HG02623 (cell line): ENCODE results near the gene NF2.
"Not testable (repeated sequence)": the region's sequence is repeated elsewhere in the genome, so short reads cannot be mapped to it uniquely, and the experiment has no call there.

Source experiments
- ATAC-seq: cut with Tn5 transposase; IDR thresholded peaks from one replicate; pipeline ENCODE4 v1.9.1; 2021; ENCODE audit warnings: moderate library complexity; ENCODE audit not compliant: unreplicated experiment

The NF2 gene

GRCh38 chr22:29603358-29604075, at the start of gene NF2:
Gene NF2 (plus strand): TSS chr22:29603633. CDS start chr22:29603999, 366 bp downstream.
- peak; percentile 94 for ATAC-seq

GRCh38 chr22:29555065-29555644, 48.3 kb upstream of the NF2 start:
- ATAC-seq: no peak

DNA sequence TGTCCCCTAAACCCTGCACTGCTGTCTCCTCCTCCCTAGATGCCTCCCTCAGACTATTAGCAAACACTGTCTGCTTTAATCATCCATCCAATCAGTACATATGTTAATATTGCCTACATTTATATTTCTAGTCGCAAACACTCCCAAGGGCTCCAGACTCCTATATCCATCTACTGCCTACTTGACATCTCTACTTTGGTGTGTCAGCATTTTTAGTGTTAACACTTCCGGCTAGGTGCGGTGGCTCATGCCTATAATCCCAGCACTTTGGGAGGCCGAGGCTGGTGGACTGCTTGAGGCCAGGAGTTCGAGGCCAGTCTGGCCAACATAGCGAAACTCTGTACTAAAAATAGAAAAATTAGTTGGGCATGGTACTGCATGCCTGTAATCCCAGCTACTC, 44.4 kb upstream of the NF2 start:
- no peak for ATAC-seq

GRCh38 chr22:29559853-29560252, 43.6 kb upstream of the NF2 start:
- ATAC-seq: no peak

- ATAC-seq: no peak
These were observed 39.6 kb upstream of the NF2 start for GRCh38 chr22:29563652-29564460.

DNA sequence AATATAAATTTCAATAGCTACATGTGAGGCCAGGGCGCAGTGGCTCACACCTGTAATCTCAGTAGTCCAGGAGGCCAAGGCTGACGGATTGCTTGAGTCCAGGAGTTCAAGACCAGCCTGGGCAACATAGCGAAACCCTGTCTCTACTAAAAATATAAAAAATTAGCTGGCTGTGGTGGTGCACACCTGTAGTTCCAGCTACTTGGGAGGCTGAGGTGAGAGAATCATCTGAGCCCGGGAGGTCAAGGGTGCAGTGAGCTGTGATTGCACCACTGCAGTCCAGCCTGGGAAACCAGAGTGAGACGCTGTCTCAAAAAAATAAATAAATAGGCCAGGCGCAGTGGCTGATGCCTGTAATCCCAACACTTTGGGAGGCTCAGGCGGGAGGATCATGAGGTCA, 36.9 kb upstream of the NF2 start:
- not testable (repeated sequence) for ATAC-seq

- no peak for ATAC-seq
These were observed 36.1 kb upstream of the NF2 start for GRCh38 chr22:29567338-29567737.

DNA sequence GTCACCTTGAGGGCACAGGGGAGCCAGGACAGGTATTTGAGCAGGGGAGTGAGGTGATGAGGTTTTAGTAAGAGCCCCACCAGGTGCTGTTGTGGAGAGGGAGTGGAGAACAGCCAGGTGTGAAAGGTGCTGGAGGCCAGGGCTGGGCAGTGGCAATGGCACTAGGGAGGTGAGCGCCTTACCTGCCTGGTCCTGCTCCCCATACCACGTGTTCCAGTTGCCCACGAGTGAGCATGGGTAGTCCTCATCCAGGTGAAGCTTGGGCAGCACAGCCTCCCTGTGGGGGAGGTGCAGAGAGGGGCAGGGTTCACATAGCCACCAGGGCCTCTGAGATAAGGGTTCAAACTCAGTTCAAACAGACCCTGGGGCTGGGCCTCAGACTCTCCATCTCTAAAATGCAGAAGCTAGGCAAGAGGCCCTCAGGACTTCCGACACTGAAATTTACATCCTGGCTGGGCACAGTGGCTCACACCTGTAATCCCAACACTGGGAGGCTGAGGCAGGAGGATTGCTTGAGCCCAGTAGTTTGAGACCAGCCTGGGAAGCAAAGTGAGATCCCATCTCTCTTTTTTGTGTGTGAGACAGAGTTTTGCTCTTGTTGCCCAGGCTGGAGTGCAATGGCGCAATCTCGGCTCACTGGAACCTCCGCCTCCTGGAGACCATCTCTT, 34.3 kb upstream of the NF2 start:
- ATAC-seq: no peak

DNA sequence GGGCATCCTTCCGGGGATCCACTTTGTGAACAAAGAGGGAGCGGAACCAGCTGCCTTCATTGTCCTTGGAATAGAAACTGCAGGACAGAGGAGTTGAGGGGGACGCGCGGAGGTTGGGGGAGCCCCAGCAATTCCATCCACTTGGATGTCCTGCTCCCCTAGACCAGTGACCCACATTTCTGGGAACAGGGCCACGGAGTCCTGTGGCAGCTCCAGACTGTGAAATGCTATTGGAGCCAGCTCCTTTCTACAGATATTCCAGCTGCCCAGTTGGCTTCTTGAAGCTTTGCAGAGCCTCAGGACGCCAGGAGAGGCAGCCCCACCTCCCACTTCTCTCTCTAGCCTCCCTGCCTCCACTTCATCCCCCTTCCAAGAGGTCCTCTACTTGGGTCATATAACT, 33.0 kb upstream of the NF2 start:
- ATAC-seq: no peak

GRCh38 chr22:29570912-29571549, 32.4 kb upstream of the NF2 start:
- ATAC-seq: no peak

GRCh38 chr22:29574762-29575450, 28.5 kb upstream of the NF2 start:
- no peak for ATAC-seq

DNA sequence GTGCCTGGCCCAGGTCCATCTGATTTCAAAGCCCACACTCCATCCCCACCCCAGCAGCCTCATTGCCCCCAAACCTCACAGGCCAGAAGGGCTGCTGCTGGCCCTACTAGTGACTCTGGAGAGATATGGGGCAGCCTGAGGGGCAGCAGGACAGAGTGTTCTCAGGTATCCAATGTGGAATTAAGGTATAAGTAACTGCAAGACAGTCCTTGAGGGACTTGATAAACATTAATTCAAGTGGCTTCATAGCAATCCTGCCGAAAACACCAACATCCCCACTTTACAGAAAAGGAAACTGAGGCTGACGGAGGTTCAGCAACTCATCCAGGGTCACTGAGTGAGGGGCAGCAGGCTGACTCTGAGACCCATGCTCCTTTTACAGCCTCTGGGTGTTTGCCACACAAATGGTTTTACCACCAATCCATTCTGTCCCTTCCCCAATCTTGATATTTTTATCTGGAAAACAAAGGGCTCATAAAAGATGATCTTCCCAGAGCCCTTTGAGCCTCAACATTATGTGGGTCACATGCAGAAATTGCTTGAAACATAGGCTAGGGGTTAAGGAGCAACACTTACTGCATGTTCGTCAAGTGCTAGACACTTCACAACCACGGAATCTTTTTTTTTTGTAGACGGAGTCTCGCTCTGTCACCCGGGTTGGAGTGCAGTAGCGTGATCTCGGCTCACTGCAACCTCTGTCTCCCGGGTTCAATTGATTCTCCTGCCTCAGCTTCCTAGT, 24.8 kb upstream of the NF2 start:
- no peak for ATAC-seq

DNA sequence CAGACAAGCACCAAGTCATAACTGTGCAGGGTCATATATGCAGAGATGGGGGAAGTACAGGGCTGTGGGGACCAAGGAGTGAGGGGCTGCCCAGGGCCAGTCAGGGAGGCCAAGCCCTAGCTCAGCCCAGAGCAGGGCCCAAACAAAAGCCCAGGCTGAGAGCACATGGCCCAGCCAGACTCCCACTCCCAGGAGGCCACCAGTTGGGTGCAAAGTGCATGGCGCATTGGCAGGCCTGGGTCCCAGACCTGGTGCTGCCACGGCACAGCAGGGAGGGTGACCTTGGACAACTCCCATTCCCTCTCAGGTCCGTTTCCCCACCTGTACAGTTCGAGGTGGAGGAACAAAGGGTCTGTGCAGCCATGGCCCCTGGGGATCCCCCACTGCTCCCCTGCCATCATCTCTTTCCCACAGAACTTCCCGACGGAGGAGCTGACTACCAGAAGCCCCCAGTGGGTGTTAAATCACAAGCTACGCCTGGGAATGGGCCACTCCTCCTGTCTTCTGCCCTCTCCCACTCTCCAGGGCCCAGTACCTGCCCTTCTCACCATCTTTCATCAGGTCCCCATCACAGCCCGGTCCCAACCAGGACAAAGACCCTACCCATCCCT, 23.1 kb upstream of the NF2 start:
- no peak for ATAC-seq

- ATAC-seq: no peak
These were observed 21.6 kb upstream of the NF2 start for GRCh38 chr22:29581799-29582198.

- ATAC-seq: no peak
These were observed 18.5 kb upstream of the NF2 start for GRCh38 chr22:29584975-29585374.

- ATAC-seq: not testable (repeated sequence)
These were observed 17.2 kb upstream of the NF2 start for GRCh38 chr22:29586193-29586705.

DNA sequence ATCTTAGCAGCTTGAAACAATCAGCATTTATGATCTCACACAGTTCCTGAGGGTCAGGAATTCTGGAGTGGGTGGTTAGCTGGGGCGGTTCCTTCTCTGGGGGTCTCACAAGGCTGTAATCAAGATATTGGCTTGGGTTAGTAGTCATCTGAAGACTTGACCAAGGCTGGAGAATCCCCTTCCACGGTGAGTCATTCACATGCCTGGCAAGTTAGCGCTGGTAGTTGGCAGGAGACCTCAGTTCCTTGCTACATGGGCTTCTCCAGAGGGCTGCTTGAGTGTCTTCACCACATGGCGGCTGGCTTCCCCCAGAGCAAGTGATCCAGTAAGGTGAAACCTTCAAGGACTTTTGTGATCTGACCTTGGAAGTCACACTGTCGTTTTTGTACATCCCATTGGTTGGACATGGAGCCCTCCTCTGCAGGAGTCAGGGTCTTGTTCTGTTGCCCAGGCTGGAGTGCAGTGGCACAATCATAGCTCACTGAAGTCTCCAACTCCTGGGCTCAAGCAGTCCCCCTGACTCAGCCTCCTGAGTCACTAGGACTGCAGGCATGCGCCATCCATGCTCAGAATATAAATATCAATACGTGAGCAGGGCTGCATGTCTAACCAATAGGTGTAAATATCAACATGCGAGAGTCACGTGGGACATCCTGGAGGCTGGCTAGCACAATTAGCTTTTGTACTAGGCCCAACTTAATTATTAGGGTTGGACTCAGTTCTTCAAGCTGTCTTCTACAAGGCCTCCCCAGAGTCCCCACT, 15.3 kb upstream of the NF2 start:
- ATAC-seq: no peak

- ATAC-seq: no peak
These were observed 9.5 kb upstream of the NF2 start for GRCh38 chr22:29593923-29594322.
